Ascending aorta (tissue), 2 donors: ENCODE data around the gene LRRC47. TPM values are rescaled to one million over a fixed set of nuclear protein-coding genes. Genes with fewer than 3 reads are reported as not detected.
A peak's percentile ranks its signal among the peaks of the same experiment; 100 is the strongest.
"Not testable (repeated sequence)": the region's sequence is repeated elsewhere in the genome, so short reads cannot be mapped to it uniquely, and the experiment has no call there.

Experiments
- DNase-seq, 2 donors: peaks; one replicate each; pipeline ENCODE4 v3.0.0-alpha.2; 2019; ENCODE audit warnings: low spot score in 2 of 2
- H3K27ac ChIP-seq, 2 donors: fragments of 200-600 bp; sonication (generic); one replicate each; pipeline ENCODE4 v1.5.1; 2016 to 2017; ENCODE audit warnings: mild to moderate bottlenecking in 1 of 2
- H3K27me3 ChIP-seq: fragments of 200-600 bp; sonication (generic); one replicate; pipeline ENCODE4 v1.5.1; 2017
- H3K36me3 ChIP-seq, 2 donors: fragments of 200-600 bp; sonication (generic); one replicate each; pipeline ENCODE4 v1.5.1; 2016
- H3K4me1 ChIP-seq, 2 donors: fragments of 200-600 bp; sonication (generic); one replicate each; pipeline ENCODE4 v1.5.1; 2016 to 2017; ENCODE audit warnings: mild to moderate bottlenecking in 1 of 2
- H3K4me3 ChIP-seq, 2 donors: fragments of 200-600 bp; sonication (generic); one replicate each; pipeline ENCODE4 v1.5.1; 2016 to 2017; ENCODE audit warnings: mild to moderate bottlenecking in 1 of 2
- H3K9me3 ChIP-seq, 2 donors: fragments of 200-600 bp; sonication (generic); one replicate each; pipeline ENCODE4 v1.5.1; 2016
- intact Hi-C: fragments of 100-400 bp; cut with DNase I; formaldehyde crosslinking; loops from one replicate; pipeline ENCODE4 v1.15.1; 2023
- total RNA-seq: library from RNA; depleted of rRNA; stranded (reverse); fragments of >200 nt; gene quantifications from one replicate; pipeline ENCODE4 v1.1.0, GENCODE V29; 2016
- TF ChIP-seq, protein P1 (sequence below), 3 experiments: fragments of 200-600 bp in 2 of 3; fragments of 450-650 bp in 1 of 3; sonication (generic) in 2 of 3; IDR thresholded peaks; one replicate each; pipeline ENCODE4 v1.5.1; 2016 to 2019; ENCODE audit warnings: antibody characterized with exemption in 3 of 3, mild to moderate bottlenecking in 1 of 3, moderate library complexity in 1 of 3

LRRC47 gene
- total RNA-seq, 1 donor from 2014 or later: 41.5 TPM

GRCh38 chr1:3805038-3805437, 8.7 kb upstream of the LRRC47 start:
- TF ChIP-seq, protein P1, sequence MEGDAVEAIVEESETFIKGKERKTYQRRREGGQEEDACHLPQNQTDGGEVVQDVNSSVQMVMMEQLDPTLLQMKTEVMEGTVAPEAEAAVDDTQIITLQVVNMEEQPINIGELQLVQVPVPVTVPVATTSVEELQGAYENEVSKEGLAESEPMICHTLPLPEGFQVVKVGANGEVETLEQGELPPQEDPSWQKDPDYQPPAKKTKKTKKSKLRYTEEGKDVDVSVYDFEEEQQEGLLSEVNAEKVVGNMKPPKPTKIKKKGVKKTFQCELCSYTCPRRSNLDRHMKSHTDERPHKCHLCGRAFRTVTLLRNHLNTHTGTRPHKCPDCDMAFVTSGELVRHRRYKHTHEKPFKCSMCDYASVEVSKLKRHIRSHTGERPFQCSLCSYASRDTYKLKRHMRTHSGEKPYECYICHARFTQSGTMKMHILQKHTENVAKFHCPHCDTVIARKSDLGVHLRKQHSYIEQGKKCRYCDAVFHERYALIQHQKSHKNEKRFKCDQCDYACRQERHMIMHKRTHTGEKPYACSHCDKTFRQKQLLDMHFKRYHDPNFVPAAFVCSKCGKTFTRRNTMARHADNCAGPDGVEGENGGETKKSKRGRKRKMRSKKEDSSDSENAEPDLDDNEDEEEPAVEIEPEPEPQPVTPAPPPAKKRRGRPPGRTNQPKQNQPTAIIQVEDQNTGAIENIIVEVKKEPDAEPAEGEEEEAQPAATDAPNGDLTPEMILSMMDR (IDR thresholded peaks at IDR 0.05): no peak
- Histone ChIP-seq H3K4me3 (no peak overlapping the region), H3K27ac (no peak overlapping the region), H3K27me3 (no peaks in the 10 kb centered on the region), H3K36me3 (no peaks in the 10 kb centered on the region), H3K4me1 (no peaks in the 10 kb centered on the region), H3K9me3 (no peaks in the 10 kb centered on the region)
- intact Hi-C loops: no loop called here
- DNase-seq: no peak

DNA sequence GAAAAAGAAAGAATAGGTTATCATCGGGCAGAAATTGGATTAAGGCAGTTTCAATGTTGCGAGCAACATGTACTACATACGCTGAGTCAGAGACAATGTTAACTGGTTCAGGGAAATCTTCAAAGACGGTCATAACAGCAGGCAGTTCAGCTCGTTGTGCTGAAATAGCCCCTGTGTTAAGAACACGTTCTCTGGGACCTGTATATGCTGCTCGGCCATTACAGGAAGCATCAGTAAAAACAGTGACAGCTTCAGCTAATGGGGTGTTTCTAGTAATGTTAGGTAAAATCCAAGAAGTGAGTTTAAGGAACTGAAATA, 8.3 kb upstream of the LRRC47 start:
- H3K36me3 ChIP-seq, H3K27ac ChIP-seq, intact Hi-C loops, H3K4me1 ChIP-seq, H3K9me3 ChIP-seq, H3K4me3 ChIP-seq, DNase-seq, H3K27me3 ChIP-seq: not testable (repeated sequence)

DNA sequence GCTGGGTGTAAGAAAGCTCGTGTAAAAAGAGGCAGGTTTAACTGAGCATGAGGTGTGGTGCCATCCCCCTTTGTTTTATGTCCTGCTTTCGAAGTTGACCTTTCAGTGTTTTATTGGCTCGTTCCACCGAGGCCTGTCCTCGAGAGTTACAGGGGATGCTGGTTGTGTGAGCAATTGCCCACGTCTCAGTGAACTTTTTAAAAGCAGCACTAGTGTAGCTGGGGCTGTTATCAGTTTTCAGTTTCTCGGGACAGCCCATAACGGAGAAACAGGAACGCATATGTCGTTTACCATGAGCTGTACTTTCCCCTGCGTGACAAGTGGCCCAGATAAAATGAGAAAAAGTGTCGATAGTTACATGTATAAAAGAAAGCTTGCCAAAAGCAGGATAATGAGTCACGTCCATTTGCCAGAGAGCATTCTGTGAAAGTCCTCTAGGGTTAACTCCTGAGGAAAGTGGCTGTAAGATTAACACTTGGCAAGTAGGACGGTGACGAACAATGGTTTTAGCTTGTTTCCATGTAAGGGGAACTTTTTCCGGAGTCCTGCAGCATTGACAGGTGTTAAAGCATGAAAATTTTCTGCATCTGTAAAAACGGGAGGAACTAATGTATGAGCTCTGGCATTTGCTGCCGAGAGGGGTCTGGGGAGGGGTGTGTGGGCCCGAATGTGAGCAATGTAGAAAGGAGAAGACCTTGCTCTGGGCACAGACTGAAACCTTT, 7.8 kb upstream of the LRRC47 start:
- H3K4me3 ChIP-seq: no peak overlapping the region
- no peak overlapping the region for H3K27ac ChIP-seq
- DNase-seq: no peak
- intact Hi-C loops: loop anchor here (2.0 kb wide), 1 partner anchor 351 kb away; no protein-coding TSS in a partner anchor
- TF ChIP-seq, protein P1 (IDR thresholded peaks at IDR 0.05): no peak
- no peaks in the 10 kb centered on the region for H3K4me1 ChIP-seq
- H3K36me3 ChIP-seq: no peaks in the 10 kb centered on the region
- H3K27me3 ChIP-seq: no peaks in the 10 kb centered on the region
- H3K9me3 ChIP-seq: no peaks in the 10 kb centered on the region

- H3K36me3 ChIP-seq, H3K9me3 ChIP-seq, DNase-seq, H3K27ac ChIP-seq, H3K4me1 ChIP-seq, H3K4me3 ChIP-seq, intact Hi-C loops, H3K27me3 ChIP-seq: not testable (repeated sequence)
Observed at GRCh38 chr1:3800795-3801194, 4.5 kb upstream of the LRRC47 start.

- Histone ChIP-seq H3K4me1 (peaks cover 6 to 9% of the 10 kb centered on the region in 2 donors), H3K36me3 (no peaks in the 10 kb centered on the region), H3K27ac (no peak overlapping the region), H3K9me3 (no peaks in the 10 kb centered on the region), H3K4me3 (no peak overlapping the region), H3K27me3 (no peaks in the 10 kb centered on the region)
- intact Hi-C loops: loop anchor here (5.0 kb wide), 2 partner anchors 57 to 102 kb away; partner anchors contain the start of genes C1orf174, CEP104 and DFFB
- TF ChIP-seq, protein P1 (IDR thresholded peaks at IDR 0.05): no peak
- no peak for DNase-seq
Observed at GRCh38 chr1:3799976-3800685, 3.8 kb upstream of the LRRC47 start.

DNA sequence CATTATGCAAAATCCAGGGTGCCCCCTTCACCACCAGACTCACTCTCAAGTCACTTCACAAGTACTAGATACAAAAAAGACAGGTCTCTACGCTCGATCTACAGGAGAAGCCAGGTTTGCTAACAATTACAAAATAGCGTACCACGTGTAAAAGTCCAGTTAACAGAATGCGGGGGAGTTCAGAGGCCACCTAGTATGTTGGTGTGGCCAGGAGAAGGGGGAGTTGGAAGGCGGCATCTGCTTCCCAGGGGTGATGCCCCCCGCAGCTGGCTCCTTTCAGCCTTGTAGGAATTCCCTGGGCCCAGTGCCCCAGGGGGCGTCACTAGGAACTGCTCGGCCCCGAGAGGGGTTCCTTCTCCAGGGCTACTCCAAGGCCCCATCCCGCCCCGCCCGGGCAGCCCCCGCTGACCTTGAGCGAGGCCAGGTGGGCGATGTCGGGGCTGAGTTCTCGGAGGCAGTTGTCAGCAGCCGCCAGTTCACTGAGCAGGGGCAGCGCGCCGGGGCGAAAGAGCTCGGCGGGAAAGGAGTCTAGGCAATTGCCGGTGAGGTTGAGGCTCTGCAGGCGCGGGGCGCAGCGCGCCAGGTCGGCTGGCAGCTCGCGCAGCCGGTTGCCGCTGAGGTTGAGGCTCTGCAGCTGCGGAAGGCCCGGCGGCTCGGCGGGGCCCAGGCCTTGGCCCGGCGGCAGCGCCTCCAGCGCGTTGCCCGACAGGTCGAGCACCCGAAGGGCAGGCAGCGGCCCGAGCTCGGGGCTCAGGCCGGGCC, 664 bp downstream of the LRRC47 start:
- DNase-seq: no peak
- Histone ChIP-seq H3K4me1 (peaks cover 20 to 27% of the 10 kb centered on the region in 2 donors), H3K27me3 (no peaks in the 10 kb centered on the region), H3K4me3 (peak overlapping the region; percentile 99), H3K36me3 (no peaks in the 10 kb centered on the region), H3K27ac (peak overlapping the region; percentile 63 to 67), H3K9me3 (no peaks in the 10 kb centered on the region)
- intact Hi-C loops: loop anchor here (2.0 to 5.0 kb wide), 3 partner anchors 23 to 107 kb away; partner anchors contain the start of genes C1orf174, CEP104, DFFB and SMIM1
- TF ChIP-seq, protein P1 (IDR thresholded peaks at IDR 0.05): no peak
